EH (cell line): ENCODE measurements around the gene THSD7B.
"Not testable (repeated sequence)": the region's sequence is repeated elsewhere in the genome, so short reads cannot be mapped to it uniquely, and the experiment has no call there.

Experiments
- DNase-seq: peaks from one replicate; pipeline ENCODE4 v3.0.0-alpha.2; 2015; ENCODE audit warnings: low read depth

The THSD7B gene

DNA sequence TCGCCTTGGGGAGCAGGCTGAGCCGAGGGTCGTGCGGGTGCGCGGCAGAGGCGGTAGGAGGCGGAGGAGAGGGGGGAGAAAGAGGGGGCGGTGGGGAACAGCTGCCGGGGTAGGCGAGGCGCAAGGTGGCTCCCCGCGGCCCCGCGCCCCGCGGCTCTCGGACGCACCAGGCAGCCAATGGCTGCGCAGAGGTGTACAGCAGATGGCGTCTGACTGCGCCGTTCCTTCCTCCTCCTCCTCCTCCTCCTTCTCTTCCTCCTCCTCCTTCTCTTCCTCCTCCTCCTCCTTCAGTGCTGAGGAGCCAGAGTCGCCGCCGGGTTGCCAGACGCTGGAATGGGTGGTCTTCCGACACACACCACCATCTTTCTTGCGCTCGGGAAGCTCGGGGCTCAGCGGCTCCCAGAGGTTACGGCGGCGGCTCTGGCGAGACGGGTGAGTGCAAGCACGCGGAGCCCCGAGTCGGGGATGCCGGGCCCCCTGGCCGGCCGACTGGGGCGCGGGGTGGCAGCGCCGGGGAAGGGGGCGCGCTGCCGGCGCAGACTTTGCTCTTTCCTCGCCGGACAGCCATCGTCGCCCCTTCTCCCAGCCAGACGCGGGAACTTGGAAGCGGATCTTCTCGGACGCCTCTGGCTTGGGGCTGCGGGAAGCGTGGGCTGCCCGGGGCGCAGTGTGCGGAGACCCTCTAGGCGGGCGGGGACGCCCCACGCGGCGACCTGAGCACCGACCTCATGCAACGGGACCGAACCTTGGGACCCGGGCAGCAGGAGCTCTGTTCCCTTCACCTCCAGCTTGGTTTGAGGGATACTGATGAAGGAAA lies at the start of gene THSD7B:
TSS of gene THSD7B (plus strand) at position 290 of the 817 bp plus-strand sequence. CDS start 116,634 bp downstream, outside the sequence.
- DNase-seq: no peak

GRCh38 chr2:136718273-136718672 lies 47.1 kb upstream of the THSD7B start:
- DNase-seq: no peak

DNA sequence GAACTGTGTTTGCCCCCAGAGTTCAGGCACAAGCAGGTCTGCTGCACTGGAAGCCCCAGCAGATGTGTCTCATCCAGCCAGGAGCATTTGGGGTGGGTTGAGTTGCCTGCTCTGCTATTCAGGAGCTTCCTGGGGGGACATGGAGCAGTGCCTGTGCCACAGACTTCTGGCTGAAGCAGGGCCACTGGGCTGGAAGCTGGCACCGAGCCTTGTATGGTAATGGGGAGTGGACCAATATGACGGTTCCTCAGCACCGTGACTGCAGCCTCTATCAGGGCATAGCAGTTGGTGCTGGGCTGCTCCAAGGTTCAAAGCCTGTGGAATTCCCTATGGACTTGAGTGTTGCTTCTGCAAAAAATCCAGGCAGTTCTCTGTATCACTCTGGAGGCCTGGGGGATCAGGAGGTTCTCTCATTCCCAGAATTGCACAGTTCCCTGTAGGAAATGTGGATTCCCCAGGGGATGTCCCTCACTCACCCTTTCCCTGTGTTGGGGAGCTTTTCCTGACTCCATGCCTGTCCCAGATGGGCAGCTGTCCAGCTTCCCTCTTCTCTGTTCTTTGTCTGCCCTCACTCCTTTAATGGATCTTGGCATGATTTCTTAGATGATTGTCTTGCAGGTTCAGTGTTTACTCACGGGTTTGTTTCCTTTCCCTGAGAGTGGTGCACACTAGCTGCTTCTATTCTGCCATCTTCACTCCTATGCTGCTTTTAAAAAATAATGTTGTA lies 37.2 kb upstream of the THSD7B start:
- DNase-seq: no peak

DNA sequence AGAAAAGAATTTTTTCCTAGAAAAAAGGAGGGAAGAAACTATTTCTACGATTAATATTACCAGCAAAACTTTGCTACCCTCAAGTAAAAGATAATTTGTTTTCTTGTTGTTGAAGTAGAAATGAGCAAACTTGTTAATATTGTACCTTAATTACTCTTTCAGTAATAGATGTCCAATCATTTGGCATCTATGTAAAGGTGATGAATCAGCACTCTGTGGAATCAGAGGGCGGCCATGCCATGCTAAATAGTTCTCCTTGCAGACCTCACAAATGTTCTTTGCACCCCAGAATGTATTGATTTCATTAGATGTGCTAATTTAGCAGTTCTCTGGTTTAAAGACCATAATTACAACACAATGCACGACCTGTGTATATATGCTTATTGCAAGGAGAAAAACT lies 29.1 kb upstream of the THSD7B start:
- DNase-seq: no peak

- no peak for DNase-seq
Measured at GRCh38 chr2:136738044-136738443, 27.3 kb upstream of the THSD7B start.

- no peak for DNase-seq
Measured at GRCh38 chr2:136741471-136741870, 23.9 kb upstream of the THSD7B start.

DNA sequence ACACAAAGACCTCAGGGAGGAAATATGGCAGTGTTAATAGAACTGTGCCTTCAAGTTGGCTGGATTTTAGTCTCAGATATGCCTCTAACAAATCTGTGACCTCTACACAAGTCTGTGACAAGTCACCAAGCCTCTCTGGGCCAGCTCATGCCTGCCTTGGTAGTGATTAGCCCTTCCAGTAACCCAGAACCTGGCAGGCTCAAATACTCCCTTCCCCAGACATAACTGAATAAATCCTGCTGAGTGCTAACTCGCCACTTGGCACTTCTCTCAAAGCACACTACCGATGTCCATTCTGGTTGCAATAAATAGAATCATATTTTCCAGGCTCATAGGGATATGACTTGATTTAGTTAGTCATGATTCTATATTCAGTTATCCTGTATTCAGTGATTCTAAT lies 15.3 kb upstream of the THSD7B start:
- no peak for DNase-seq

DNA sequence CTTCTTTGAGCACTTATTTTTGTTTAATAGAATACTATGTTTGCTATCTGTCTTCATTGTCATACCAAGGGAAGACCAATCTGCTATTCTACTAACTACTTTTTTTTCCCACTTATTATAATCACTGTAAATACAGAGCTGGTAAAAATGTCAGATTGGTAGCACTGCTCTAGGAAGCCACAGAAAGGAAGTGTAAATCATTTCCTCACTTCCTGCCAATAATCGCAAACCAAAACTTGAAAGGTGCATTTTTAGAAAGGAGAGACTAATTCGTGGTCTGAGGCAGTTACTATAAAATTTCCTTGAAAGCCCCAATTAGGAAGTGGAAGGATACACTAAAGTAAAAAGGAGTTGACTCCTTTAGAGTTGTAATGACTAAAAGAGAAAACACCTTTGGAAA lies 13.9 kb upstream of the THSD7B start:
- DNase-seq: no peak

DNA sequence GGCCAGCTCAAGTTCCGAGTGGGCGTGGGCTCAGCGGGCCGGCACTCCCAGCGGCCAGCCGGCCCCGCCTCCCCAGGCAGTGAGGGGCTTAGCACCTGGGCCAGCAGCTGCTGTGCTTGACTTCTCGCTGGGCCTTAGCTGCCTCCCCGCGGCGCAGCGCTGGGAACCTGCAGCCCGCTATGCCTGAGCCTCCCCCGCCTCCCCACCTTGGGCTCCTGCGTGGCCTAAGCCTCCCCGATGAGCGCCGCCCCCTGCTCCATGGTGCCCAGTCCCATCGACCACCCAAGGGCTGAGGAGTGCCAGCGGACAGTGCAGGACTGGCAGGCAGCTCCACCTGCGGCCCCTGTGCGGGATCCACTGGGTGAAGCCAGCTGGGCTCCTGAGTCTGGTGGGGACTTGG lies 6.8 kb upstream of the THSD7B start:
- not testable (repeated sequence) for DNase-seq

- no peak for DNase-seq
Measured at GRCh38 chr2:136764452-136765255, 691 bp upstream of the THSD7B start.

DNA sequence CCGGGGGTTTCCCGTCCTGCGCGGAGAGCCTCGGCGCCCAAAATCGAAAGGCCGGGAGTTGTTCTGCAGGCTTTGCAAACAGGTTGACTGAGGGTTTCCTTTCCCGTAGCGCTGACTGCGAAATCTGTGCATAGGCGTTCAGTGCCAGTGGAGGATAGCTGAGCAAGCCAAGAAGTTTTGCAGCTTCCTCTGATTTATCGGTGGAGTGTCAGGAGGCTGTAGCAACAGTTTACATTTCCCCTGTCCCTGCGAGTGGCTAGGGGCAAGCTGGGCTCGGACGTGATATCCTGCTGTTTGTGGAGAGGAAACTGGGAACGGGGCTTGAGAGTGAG lies 694 bp downstream of the THSD7B start:
- no peak for DNase-seq

DNA sequence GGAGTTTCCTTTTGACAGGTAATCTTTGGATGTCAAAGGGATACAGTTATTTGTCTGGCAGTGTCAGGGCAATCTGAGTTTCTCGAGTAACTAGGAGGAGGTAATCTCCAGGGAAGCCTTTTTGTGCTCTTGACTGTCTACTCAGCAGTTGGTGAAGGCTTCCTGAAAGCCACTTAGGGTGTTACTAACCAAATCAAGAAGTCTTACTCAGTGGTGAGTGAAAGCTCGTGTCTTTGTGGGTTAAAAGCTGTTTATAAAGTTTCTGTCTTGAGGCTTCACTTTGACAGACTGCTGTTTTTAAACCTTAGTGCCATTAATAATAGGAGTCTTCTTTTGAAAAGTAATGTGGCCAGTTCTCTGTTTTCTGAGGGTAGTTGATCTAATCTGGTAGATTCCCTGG lies 1.7 kb downstream of the THSD7B start:
- no peak for DNase-seq

- no peak for DNase-seq
Measured at GRCh38 chr2:136769871-136770270, 4.5 kb downstream of the THSD7B start.

- DNase-seq: no peak
Measured at GRCh38 chr2:136770384-136770783, 5.0 kb downstream of the THSD7B start.

DNA sequence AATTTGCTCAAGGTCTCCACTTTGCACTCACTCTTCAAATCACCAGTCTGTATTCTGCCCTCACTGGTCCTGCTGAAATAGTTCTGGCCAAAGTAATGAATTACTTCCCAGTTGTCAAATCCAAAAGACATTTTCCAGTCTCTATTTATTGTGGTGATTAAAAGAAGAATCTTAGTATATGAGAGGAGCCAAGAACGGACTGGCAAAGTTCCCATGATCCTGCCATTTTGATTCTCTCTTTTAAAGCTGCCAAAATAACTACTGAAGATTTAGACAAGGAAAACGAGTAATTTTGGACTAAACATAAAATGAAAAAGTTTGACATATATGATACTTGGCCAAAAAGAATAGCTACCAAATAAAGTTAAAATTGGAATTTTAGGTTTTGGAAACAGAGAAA lies 12.0 kb downstream of the THSD7B start:
- no peak for DNase-seq

GRCh38 chr2:136783856-136784255 lies 18.5 kb downstream of the THSD7B start:
- DNase-seq: no peak

DNA sequence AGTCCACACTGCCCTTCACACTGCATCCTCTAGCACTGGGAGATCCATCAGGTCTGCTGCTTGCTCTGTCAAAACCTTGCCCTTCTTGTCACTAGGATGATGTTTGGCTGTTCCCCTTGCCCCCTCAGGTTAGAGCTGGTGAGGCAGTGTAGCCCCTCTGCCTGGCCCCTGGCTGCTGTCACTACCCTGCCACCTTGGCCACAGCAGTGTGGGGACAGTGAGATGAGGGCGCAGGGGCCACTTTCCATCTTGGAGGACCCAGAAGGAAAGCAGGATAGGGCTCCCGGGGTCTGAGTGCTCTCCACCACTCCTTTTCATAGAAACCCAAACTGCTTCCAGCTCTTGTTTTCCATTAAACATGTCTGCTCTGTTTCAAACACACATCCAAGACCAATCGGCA lies 19.9 kb downstream of the THSD7B start:
- DNase-seq: no peak

GRCh38 chr2:136787970-136788369 lies 22.6 kb downstream of the THSD7B start:
- no peak for DNase-seq

DNA sequence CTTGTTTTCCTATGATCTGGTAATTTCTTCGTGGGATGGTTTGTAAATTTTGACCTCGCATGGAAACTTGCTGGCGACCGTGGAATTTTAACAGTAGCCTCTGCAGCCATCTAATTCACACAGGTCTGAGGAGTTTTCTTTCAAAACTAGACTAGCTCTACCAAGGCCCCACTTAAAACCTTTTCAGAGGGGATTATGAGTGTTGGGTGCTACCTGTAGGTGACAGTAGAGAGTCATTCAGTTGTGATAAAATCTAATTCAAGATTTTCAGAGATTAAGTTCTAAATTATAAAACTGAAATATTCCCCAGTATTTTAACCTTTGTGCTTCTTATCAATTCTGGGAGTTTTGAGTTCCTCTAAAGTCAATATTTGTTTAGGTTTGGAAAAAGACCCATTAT lies 31.0 kb downstream of the THSD7B start:
- DNase-seq: no peak

DNA sequence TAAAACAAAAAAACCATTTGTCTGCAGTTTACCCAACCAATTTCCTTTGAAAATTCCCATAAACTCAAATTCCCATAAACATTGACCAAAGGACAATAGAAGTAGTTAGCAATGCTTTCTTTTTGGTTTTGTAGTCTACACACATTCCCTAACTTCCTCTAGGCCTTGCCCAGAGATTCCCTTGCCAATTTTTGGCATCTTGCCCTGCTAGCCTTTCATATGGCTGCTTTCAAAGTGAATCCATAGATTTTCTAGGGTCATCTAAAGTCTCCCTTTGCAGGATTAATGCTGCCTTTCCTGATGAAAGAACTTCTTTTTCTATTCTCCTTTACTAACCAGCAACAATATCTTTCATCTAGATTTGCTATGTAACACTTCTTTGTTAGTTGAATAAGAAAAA lies 33.4 kb downstream of the THSD7B start:
- no peak for DNase-seq

GRCh38 chr2:136801661-136802060 lies 36.3 kb downstream of the THSD7B start:
- DNase-seq: no peak

GRCh38 chr2:136809998-136810397 lies 44.7 kb downstream of the THSD7B start:
- no peak for DNase-seq

- no peak for DNase-seq
Measured at GRCh38 chr2:136818839-136819238, 53.5 kb downstream of the THSD7B start.
